ENCODE results near the gene RPL29. TPM values are rescaled to one million over a fixed set of nuclear protein-coding genes. Genes with fewer than 3 reads are reported as not detected.
"Not testable (repeated sequence)": the region's sequence is repeated elsewhere in the genome, so short reads cannot be mapped to it uniquely, and the experiment has no call there.

The RPL29 gene
- total RNA-seq, 2 experiments from 2014 or later = 1,927 to 1,957 TPM

DNA sequence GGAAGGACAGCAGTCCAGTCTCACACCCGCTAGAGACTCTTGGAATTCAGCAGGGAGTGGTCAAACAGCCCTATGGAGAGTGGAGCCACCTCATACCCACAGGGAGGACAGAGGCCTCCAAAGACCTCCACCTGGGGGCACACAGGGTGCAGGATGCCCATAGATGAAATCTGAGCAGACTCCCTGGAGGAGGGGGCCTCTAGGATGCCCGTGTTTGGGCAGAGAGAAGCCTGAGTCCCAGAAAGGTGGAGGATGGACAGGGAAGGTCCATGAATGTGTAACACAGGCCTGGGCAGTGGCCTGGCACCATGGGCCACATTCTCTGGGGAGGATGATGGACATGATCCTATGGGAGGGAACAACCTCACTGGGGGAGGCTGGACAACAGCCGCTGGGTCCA, 39.0 kb upstream of the RPL29 start:
- intact Hi-C loops (cut with micrococcal nuclease) = no loop called here
- no peak for DNase-seq
- Mint-ChIP-seq H3K4me3 (no peak overlapping the region), H3K27me3 (ENCODE audit: low read depth) (no peaks in the 10 kb centered on the region), H3K27ac (no peak overlapping the region), H3K4me1 (ENCODE audit: low read depth) (no peaks in the 10 kb centered on the region), H3K36me3 (ENCODE audit: low read depth) (no peaks in the 10 kb centered on the region), H3K9me3 (no peaks in the 10 kb centered on the region)
- CTCF ChIA-PET = no interaction called here

DNA sequence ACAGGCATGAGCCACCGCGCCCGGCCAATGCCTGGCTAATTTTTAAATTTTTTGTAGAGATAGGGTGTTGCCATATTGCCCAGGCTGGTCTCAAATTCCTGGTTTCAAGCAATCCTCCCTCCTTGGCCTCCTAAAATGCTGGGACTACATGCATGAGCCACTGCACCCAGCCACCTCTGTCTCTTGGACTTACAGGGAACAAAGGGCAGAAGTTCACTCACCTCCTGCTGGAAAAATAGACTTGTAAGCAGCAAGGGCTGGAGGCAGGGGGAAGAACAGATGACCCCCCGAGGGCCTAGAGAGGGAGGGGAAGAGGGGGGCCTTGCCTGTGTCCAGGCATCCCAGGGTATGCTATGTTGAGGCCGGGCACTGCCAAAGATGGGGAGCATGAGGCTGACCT, 38.5 kb upstream of the RPL29 start:
- Mint-ChIP-seq H3K36me3 (ENCODE audit: low read depth) (no peaks in the 10 kb centered on the region), H3K4me3 (no peak overlapping the region), H3K9me3 (no peaks in the 10 kb centered on the region), H3K27me3 (ENCODE audit: low read depth) (no peaks in the 10 kb centered on the region), H3K4me1 (ENCODE audit: low read depth) (no peaks in the 10 kb centered on the region), H3K27ac (no peak overlapping the region)
- no peak for DNase-seq
- intact Hi-C loops (cut with micrococcal nuclease) = no loop called here
- CTCF ChIA-PET = no interaction called here

DNA sequence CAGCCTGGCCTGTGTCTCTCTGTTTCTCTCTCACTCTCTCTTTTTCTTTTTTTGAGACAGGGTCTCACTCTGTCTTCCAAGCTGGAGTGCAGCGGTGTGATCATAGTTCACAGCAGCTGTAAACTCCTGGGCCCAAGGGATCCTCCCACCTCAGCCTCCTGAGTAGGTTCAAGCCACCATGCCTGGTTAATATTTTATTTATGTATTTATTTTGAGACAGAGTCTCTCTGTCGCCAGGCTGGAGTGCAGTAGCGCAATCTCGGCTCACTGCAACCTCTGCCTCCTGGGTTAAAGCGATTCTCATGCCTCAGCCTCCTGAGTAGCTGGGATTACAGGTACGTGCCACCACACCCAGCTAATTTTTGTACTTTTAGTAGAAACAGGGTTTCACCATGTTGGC, 38.1 kb upstream of the RPL29 start:
- H3K36me3 Mint-ChIP-seq (ENCODE audit: low read depth); H3K27ac Mint-ChIP-seq; intact Hi-C loops (cut with micrococcal nuclease); H3K4me3 Mint-ChIP-seq; H3K27me3 Mint-ChIP-seq (ENCODE audit: low read depth); DNase-seq; H3K4me1 Mint-ChIP-seq (ENCODE audit: low read depth); CTCF ChIA-PET; H3K9me3 Mint-ChIP-seq: not testable (repeated sequence)

DNA sequence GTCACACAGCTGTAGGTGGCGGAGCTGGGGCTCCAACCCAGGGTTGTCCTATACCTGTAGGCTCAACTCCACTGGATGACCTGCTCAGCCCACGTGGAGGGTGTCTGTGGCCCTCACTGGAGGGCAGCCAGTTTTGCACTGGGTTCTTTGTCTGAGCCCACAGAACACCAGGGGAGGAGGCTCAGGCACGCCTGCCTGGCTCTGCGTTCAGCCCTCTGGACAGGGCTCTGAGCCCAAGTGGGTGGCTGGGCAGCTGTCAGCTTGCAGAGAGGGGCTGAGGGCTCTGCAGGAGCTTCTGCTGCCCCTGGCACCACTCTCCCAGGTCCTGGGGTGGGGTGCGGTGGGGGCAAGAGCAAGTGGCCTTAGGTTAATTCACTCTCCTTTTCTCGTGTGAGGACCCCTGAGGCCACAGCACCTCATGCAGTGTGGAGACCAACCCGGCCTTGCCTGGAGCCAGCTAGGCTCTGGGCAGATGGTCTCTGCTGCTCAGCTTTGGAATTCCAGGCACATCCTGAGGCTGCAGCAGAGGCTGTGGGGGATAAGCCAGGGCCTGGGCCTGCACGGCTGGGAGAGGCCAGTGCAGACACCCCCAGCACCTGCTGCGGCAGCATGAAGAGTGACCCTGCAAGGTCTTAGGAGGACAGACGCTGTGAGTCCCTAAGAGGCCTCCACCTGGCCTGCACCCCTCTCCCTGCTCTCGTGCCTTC, 37.2 kb upstream of the RPL29 start:
- H3K4me3 Mint-ChIP-seq = no peak overlapping the region
- no peaks in the 10 kb centered on the region for H3K27me3 Mint-ChIP-seq (ENCODE audit: low read depth)
- H3K36me3 Mint-ChIP-seq (ENCODE audit: low read depth) = no peaks in the 10 kb centered on the region
- no peak for DNase-seq
- no peaks in the 10 kb centered on the region for H3K9me3 Mint-ChIP-seq
- no peak overlapping the region for H3K27ac Mint-ChIP-seq
- no peaks in the 10 kb centered on the region for H3K4me1 Mint-ChIP-seq (ENCODE audit: low read depth)
- CTCF ChIA-PET = interaction anchor here (1.0 kb wide), 1 partner anchor 30 kb away, joined by 4 read pairs; no protein-coding TSS in a partner anchor
- intact Hi-C loops (cut with micrococcal nuclease) = no loop called here

DNA sequence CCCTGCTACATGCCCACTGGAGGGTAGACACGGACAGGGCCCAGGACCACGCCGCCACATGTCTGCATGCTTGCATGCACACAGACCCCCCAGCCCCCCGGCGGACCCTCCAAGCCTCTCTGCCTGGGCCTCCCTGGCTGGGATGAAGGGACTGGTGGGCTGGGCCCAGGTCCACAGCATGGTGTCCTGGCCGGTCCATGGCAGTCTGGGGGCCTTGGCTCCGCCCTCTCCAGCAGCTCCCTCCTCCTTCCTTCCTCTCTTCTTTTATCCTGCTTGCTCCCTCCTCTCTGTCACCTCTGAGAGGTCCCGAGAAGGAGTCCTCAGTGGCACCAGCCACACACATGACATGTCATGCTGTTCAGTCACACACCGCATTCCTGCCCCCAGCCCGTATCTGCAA, 36.2 kb upstream of the RPL29 start:
- no peaks in the 10 kb centered on the region for H3K27me3 Mint-ChIP-seq (ENCODE audit: low read depth)
- no peak for DNase-seq
- CTCF ChIA-PET = interaction anchor here (1.0 kb wide), 1 partner anchor 29 kb away, joined by 4 read pairs; no protein-coding TSS in a partner anchor
- no peak overlapping the region for H3K27ac Mint-ChIP-seq
- H3K9me3 Mint-ChIP-seq = no peaks in the 10 kb centered on the region
- no peak overlapping the region for H3K4me3 Mint-ChIP-seq
- H3K36me3 Mint-ChIP-seq (ENCODE audit: low read depth) = no peaks in the 10 kb centered on the region
- intact Hi-C loops (cut with micrococcal nuclease) = no loop called here
- H3K4me1 Mint-ChIP-seq (ENCODE audit: low read depth) = no peaks in the 10 kb centered on the region

DNA sequence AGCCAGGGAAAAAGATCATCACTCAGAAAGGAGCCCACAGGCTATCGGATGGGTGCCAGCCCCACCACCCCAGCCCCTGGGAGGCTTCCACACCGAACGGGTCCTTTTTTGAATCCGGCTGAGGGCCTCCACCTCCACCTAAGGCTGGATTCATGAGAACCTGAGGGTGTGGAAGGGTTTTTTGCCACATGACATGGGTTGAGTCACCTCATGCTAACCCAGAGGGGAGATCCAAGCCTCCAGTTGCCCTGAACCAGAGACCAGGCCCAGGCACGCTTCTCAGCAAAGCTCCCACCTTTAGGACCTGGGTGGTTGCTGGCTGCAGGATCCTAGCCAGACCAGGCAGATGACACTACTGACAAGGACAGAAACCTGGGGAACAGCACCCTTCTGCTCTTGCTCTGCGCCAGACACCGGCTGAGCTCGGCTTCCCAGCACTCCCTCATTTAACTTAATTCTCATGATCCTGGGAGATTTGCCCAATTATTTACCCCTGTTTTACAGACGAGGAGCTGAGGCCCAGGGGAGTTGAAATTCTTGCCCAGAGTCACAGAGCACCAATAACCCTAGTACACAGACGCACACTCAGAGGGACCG, 35.1 kb upstream of the RPL29 start:
- CTCF ChIA-PET = no interaction called here
- Mint-ChIP-seq H3K4me1 (ENCODE audit: low read depth) (no peaks in the 10 kb centered on the region), H3K36me3 (ENCODE audit: low read depth) (no peaks in the 10 kb centered on the region), H3K27me3 (ENCODE audit: low read depth) (no peaks in the 10 kb centered on the region), H3K4me3 (no peak overlapping the region), H3K27ac (no peak overlapping the region), H3K9me3 (no peaks in the 10 kb centered on the region)
- no peak for DNase-seq
- intact Hi-C loops (cut with micrococcal nuclease) = no loop called here

DNA sequence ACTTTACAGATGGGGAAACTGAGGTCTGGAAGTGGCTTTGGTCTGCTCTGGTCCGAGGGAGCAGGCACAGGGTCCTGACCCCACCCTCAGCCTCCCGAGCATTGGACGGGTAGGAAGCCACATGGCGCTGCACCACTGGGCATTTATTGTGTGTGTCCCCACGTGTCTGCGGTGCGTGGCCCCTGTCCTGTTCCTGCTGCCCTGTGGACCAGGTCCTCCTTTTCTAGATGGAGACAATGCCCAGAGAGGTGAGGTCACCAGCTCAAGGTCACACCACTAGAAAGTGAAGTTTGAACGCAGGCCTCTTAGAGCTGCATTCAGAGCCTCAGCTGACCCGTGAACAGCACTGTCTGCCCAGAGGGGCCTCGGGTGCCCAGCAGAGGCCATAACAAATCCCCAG, 33.8 kb upstream of the RPL29 start:
- Mint-ChIP-seq H3K4me3 (no peak overlapping the region), H3K27ac (no peak overlapping the region), H3K9me3 (no peaks in the 10 kb centered on the region), H3K36me3 (ENCODE audit: low read depth) (no peaks in the 10 kb centered on the region), H3K27me3 (ENCODE audit: low read depth) (no peaks in the 10 kb centered on the region), H3K4me1 (ENCODE audit: low read depth) (no peaks in the 10 kb centered on the region)
- CTCF ChIA-PET = no interaction called here
- DNase-seq = no peak
- intact Hi-C loops (cut with micrococcal nuclease) = no loop called here

DNA sequence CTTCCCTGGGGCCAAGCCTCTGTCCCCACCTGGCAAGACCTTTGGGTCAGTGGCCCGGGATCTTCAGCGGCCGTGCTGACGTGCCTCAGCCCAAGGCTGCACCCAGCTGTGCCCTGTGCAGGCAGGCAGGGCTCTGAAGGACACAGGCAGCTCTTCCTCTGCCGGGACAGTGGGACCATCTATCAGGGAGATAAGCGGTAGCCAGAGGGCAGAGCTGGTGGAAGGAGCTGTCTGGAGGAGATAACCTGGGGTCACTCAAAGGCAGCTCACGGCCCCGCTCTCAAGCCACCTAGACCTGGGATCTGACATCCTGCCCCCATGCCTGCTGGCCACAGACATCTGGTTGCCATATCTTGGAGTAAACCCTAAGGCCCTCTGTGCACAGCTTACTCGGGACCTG, 33.4 kb upstream of the RPL29 start:
- Mint-ChIP-seq H3K4me3 (no peak overlapping the region), H3K27ac (no peak overlapping the region), H3K9me3 (no peaks in the 10 kb centered on the region), H3K36me3 (ENCODE audit: low read depth) (no peaks in the 10 kb centered on the region), H3K4me1 (ENCODE audit: low read depth) (no peaks in the 10 kb centered on the region), H3K27me3 (ENCODE audit: low read depth) (no peaks in the 10 kb centered on the region)
- CTCF ChIA-PET = interaction anchor here (0.7 to 0.8 kb wide), 2 partner anchors 12 to 119 kb away, joined by 3 read pairs; no protein-coding TSS in a partner anchor
- DNase-seq = no peak
- intact Hi-C loops (cut with micrococcal nuclease) = no loop called here

DNA sequence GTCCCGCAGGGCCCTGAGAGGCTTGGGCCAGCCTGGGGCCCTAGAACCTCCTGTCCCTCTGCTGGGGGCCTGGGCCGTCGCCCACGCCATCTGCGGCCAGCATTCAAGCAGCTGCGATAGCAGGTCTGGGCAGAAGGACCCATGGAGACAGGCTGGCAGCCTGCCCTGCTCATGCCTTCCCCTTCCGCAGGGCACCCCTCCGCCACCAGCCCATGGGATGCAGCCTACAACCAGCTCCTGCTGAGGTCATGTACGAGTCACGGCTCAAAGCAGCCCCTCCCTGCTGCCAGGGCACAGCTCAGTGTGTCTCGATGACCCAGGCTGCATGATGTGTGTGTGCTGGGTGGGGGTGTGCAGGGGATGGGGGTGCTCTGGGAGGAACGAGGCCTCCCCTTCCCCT, 32.9 kb upstream of the RPL29 start:
- DNase-seq = no peak
- H3K36me3 Mint-ChIP-seq (ENCODE audit: low read depth) = no peaks in the 10 kb centered on the region
- no peak overlapping the region for H3K27ac Mint-ChIP-seq
- H3K4me1 Mint-ChIP-seq (ENCODE audit: low read depth) = no peaks in the 10 kb centered on the region
- intact Hi-C loops (cut with micrococcal nuclease) = no loop called here
- CTCF ChIA-PET = interaction anchor here (0.7 to 0.8 kb wide), 2 partner anchors 12 to 119 kb away, joined by 3 read pairs; no protein-coding TSS in a partner anchor
- no peaks in the 10 kb centered on the region for H3K27me3 Mint-ChIP-seq (ENCODE audit: low read depth)
- no peaks in the 10 kb centered on the region for H3K9me3 Mint-ChIP-seq
- H3K4me3 Mint-ChIP-seq = no peak overlapping the region

DNA sequence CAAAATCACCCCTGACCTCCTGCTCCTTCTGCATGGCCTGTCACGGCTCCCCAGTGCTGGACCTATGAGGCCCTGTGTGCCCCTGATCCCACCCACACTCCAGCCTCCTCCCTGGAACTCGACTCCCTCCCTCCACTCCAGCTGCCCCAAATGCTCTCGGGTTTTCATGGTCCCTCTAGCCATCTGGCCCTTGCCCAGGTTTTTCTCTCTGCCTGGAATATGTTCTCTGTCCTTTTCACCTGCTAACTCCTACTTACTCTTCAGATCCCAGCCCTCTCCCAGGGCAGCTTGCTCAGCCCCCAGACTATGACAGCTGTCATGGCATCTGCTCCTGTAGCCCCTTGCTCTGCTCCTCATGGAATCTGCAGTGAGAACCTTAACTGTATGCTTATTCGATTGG, 30.3 kb upstream of the RPL29 start:
- no peaks in the 10 kb centered on the region for H3K36me3 Mint-ChIP-seq (ENCODE audit: low read depth)
- no peaks in the 10 kb centered on the region for H3K27me3 Mint-ChIP-seq (ENCODE audit: low read depth)
- no peaks in the 10 kb centered on the region for H3K4me1 Mint-ChIP-seq (ENCODE audit: low read depth)
- H3K9me3 Mint-ChIP-seq = no peaks in the 10 kb centered on the region
- DNase-seq = no peak
- CTCF ChIA-PET = no interaction called here
- intact Hi-C loops (cut with micrococcal nuclease) = no loop called here
- no peak overlapping the region for H3K27ac Mint-ChIP-seq
- H3K4me3 Mint-ChIP-seq = no peak overlapping the region

DNA sequence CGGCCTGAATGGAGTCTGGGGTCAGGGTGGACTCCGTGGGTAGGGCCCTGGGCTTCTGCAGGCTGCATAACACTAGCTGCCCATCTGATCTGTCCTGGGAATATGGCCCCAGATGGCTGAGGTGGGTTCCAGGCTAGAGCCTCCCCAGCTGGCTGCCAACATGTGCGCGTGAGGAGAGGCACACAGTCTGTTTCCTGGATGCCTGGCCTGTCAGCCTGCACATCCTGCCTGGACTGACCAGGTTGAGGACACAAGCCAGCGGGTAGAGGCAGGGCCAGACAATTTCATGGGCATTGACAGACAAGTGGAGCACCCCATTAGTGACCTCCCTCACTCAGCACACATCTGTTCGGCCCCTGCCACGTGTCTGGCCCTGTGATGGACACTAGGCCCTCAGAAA, 29.8 kb upstream of the RPL29 start:
- CTCF ChIA-PET = no interaction called here
- Mint-ChIP-seq H3K27me3 (ENCODE audit: low read depth) (no peaks in the 10 kb centered on the region), H3K36me3 (ENCODE audit: low read depth) (no peaks in the 10 kb centered on the region), H3K27ac (no peak overlapping the region), H3K4me1 (ENCODE audit: low read depth) (no peaks in the 10 kb centered on the region), H3K9me3 (no peaks in the 10 kb centered on the region), H3K4me3 (no peak overlapping the region)
- intact Hi-C loops (cut with micrococcal nuclease) = no loop called here
- DNase-seq = no peak

DNA sequence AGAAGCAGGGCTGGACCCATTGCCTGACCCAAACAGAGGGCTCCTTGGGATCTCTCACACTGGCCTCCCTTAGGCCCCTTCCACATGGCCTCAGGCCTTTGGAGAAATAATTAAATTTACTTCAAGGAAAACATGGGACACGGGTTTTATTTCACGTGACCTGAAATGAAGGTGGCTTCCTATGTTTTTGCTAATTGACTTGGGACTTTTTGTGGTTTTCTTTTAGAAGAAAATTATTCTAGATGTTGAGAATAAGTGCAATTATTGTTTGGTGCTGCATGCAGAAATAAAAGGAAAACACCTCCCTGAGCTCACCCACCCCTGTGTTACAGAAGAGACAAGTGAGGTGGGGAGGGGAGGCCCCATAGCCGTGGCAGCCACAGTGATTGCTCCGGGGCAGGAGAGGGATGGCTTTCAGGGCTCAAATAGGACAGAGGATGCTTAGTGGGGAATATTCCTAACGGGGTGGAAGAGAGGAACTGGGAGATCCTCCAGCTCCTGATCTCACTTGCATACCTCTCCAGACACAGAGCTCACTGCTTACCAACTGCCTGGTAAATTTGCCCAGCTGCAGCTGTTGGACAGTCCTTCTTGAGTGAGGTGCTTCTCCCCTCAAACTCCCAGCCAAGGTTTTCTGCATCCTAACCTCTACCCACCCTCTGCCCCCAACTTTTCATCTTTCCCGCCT, 29.2 kb upstream of the RPL29 start:
- CTCF ChIA-PET = no interaction called here
- Mint-ChIP-seq H3K4me3 (no peak overlapping the region), H3K27ac (no peak overlapping the region), H3K36me3 (ENCODE audit: low read depth) (no peaks in the 10 kb centered on the region), H3K9me3 (no peaks in the 10 kb centered on the region), H3K27me3 (ENCODE audit: low read depth) (no peaks in the 10 kb centered on the region), H3K4me1 (ENCODE audit: low read depth) (no peaks in the 10 kb centered on the region)
- no peak for DNase-seq
- intact Hi-C loops (cut with micrococcal nuclease) = no loop called here

Measured in activated naive CD4-positive, alpha-beta T cell treated with anti-CD3 and anti-CD28 coated beads for 36 hours (primary cell).